Head of caudate nucleus (tissue), 42 donors: ENCODE data around the gene PRKN.

Experiments used
- DNase-seq, 42 donors: peaks; one replicate each; pipeline versions ENCODE4 v3.0.0 to v3.0.0-alpha.2; 2020 to 2021; ENCODE audit warnings: mixed read lengths in 7 of 42
- intact Hi-C: fragments of 100-400 bp; cut with DNase I; formaldehyde crosslinking; loops from one replicate; pipeline ENCODE4 v1.15.0; 2022

PRKN gene

GRCh38 chr6:162627825-162628224 is 99.7 kb downstream of the PRKN start:
- DNase-seq = no peak
- intact Hi-C loops = no loop called here

GRCh38 chr6:162627362-162627761 is 100.2 kb downstream of the PRKN start:
- DNase-seq = no peak
- intact Hi-C loops = no loop called here

- intact Hi-C loops = no loop called here
- DNase-seq = no peak
Measured at GRCh38 chr6:162626869-162627268, 100.7 kb downstream of the PRKN start.

DNA sequence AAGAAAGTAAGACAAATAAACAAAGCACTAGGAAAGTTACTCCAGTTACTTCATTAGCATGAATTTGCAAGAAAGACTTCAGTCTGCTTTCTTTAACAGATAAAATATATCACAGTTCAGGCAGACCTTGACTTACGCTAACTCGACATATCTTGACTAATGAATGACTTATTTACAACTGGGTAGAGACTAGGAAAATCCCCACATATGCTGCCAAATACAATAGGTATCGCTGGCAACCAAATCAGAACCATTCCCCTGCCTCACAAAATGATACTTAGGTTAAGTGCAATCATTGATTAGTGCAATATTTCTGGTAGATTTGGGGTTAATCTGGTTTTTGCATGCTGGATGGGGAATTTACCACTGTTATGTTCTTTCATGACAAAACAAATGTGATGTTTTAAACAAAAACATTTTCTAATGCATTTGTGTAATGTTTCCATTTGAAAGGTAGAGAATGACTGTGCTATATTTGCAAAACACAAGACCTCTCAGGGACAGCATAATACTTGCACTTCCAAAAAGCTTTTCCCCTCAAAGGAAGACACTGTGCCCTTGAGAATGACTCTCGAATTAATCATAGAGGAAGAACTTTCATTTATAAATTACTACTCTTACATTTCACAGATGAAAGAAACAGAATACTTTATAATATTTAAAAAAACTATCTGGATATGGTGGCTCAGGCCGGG is 101.6 kb downstream of the PRKN start:
- intact Hi-C loops = no loop called here

GRCh38 chr6:162622572-162622971 is 105.0 kb downstream of the PRKN start:
- intact Hi-C loops = no loop called here
- DNase-seq = peak in 5 of 42 donors; percentile 14 to 41 (median 35)

More for the DNA sequence above, 101.6 kb downstream of the PRKN start:
- no peak for DNase-seq

GRCh38 chr6:162621246-162621645 is 106.3 kb downstream of the PRKN start:
- intact Hi-C loops = no loop called here
- DNase-seq = no peak

GRCh38 chr6:162620073-162620472 is 107.5 kb downstream of the PRKN start:
- DNase-seq = no peak
- intact Hi-C loops = no loop called here

DNA sequence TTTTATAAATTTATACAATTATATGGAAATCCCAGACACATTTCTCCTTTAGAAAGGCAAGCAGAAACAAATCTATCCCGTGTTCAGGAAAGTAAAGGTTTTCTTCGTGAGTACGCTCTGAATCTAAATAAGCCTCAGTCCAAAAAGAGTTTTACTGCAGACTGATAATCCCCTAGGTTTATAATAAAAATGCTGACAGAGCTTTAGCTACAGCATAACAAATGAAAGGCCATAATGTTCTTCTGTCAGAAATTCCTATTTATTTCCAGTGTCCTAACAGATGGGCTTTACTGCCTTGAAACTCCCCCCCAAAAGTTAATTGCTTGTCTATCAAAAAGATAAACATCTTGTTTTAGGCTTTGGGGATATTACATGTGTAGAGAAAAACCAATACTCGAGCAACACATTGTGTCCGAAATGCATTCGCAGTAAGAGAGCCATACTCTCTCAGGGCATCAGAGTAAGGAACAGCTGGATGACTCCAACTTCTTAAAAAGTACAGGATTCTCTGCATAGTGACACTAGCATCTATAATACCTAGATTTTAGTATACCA is 109.0 kb downstream of the PRKN start:
- no peak for DNase-seq
- intact Hi-C loops = no loop called here

DNA sequence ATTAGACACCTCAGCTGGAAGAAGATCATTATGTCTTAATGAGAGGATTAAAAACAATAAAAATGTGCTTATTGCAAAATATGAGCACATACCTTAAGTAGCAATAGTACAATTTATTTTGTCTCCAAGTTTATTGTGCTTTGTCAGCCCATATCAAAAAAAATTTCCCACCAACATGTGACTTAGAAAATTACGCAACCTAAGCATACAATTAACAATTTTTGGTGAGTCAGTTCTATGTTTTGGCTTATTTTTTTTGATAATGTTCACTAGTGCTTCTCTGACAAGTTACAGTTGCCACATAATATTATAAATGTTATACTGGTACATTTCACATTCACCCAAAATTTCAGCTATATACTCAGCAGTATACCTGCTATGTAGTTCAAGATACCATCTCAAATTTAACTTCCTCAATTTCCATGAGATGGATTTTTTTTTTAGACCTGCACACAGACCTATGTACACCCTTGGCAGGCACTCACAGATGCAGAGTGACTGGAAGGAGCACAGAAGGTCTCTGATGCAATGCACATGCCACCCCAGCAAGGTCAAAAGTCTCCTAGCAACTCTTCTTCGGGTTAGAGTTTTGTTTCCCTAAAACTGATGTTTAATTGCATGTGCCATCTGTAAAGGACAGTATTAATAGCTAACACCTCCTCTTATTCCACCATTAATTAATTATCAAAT is 112.4 kb downstream of the PRKN start:
- no peak for DNase-seq
- intact Hi-C loops = no loop called here

DNA sequence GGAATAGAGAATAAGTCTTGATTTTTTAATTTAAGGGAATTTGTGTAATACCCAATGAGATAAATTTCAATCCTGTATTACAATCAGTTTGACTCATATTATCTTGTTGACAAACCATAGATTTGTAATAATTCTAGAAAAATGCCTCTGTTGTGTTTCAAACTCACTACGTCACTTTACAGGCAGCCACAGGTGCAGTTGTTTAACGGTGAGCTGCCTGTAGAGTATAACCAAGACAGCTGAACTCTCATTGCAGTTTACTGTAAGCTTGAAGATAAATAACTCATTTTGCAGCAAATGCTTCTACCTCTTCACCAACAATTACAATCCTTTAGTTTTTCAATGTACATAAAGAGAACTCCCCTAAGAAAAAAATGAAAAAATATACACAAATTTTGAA is 114.3 kb downstream of the PRKN start:
- intact Hi-C loops = no loop called here
- no peak for DNase-seq

GRCh38 chr6:162612613-162613012 is 115.0 kb downstream of the PRKN start:
- intact Hi-C loops = no loop called here

DNA sequence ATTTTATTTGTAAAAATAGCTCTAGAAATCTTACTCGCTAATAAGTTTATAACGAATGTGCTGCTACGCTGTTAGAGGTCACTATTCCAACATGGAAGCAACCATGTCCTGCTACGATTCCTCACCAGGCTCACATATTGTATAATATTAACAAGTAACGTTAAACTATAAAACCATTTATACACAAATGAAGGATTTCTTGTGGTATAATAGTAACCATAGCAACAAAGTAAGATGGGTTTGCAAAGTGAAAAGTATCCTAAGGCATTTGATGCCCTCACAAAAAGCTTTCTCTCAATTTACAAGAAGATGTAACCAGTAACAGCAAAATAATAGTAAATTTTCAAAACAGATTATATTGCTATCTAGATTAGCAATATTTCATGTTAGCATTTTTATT is 117.2 kb downstream of the PRKN start:
- intact Hi-C loops = no loop called here
- DNase-seq = no peak

More at GRCh38 chr6:162612613-162613012, 115.0 kb downstream of the PRKN start:
- no peak for DNase-seq

- no peak for DNase-seq
- intact Hi-C loops = no loop called here
Measured at GRCh38 chr6:162605881-162606280, 121.7 kb downstream of the PRKN start.

GRCh38 chr6:162603231-162604015 is 124.1 kb downstream of the PRKN start:
- DNase-seq = no peak
- intact Hi-C loops = no loop called here

GRCh38 chr6:162602759-162603158 is 124.8 kb downstream of the PRKN start:
- peak in 5 of 42 donors; percentile 4 to 22 (median 7) for DNase-seq
- intact Hi-C loops = no loop called here

GRCh38 chr6:162596676-162597075 is 130.9 kb downstream of the PRKN start:
- intact Hi-C loops = no loop called here
- no peak for DNase-seq

- intact Hi-C loops = no loop called here
Measured at GRCh38 chr6:162591517-162591916, 136.0 kb downstream of the PRKN start.

GRCh38 chr6:162581988-162582780 is 145.4 kb downstream of the PRKN start:
- intact Hi-C loops = no loop called here
- no peak for DNase-seq

More at GRCh38 chr6:162591517-162591916, 136.0 kb downstream of the PRKN start:
- DNase-seq = no peak

DNA sequence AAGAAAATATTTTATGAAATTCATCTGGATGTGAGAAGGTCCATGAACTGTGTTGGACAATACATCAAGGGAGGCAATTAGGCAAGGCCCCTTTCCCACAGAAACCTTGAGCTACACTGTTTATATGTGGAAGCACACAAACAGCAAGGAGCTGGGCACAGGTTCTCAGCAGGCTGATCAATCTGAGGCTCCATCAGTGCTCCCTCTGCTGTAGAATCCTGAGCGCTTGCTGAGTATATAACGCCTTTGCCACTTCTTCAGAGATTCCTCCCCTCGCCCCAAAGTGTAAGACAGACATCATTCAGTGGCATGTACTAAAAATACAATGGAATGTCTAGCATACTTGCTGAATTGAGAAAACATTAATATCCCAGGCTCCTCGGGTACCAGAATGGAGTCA is 146.9 kb downstream of the PRKN start:
- no peak for DNase-seq
- intact Hi-C loops = no loop called here
